WTC11 (cell line): Measurements from ENCODE around the gene CRKL. TPM values are rescaled to one million over a fixed set of nuclear protein-coding genes. Genes with fewer than 3 reads are reported as not detected.

Experiments
- ATAC-seq: fragments of 200-7000 bp; cut with Tn5 transposase; 2 replicates; pipeline ENCODE4 v1.10.0; 2021; ENCODE audit warnings: mild to moderate bottlenecking, moderate library complexity
- CTCF ChIA-PET: fragments of 300-600 bp; sonication (Branson Sonifier 250); formaldehyde crosslinking; loops from one replicate; lab custom pipeline; 2021; ENCODE audit warnings: antibody characterized with exemption; lab: Charles Lee
- POLR2A ChIA-PET: fragments of 350-600 bp; sonication (Branson Sonifier 250); formaldehyde crosslinking; loops from one replicate; lab custom pipeline; 2021; ENCODE audit warnings: antibody characterized with exemption; lab: Charles Lee
- DNase-seq: peaks from one replicate; pipeline ENCODE4 v3.0.0; 2021; ENCODE audit warnings: low spot score
- H3K27ac Mint-ChIP-seq: 2 replicates; pipeline ENCODE4 v1.8.0; 2021; ENCODE audit warnings: mixed read lengths
- H3K27me3 Mint-ChIP-seq: 2 replicates; pipeline ENCODE4 v1.8.0; 2021; ENCODE audit warnings: low read depth, mild to moderate bottlenecking, moderate library complexity, mixed read lengths
- H3K36me3 Mint-ChIP-seq: 2 replicates; pipeline ENCODE4 v1.8.0; 2021; ENCODE audit warnings: mixed read lengths
- H3K4me1 Mint-ChIP-seq: 2 replicates; pipeline ENCODE4 v1.8.0; 2022; ENCODE audit warnings: mixed read lengths
- H3K4me3 Mint-ChIP-seq: 2 replicates; pipeline ENCODE4 v1.8.0; 2021; ENCODE audit warnings: mild to moderate bottlenecking, moderate library complexity, mixed read lengths
- H3K9me3 Mint-ChIP-seq: 2 replicates; pipeline ENCODE4 v1.8.0; 2021; ENCODE audit warnings: mixed read lengths
- CREM ChIP-seq: sonication (generic); formaldehyde crosslinking; IDR thresholded peaks from 2 replicates; pipeline ENCODE4 v1.8.1; 2022; ENCODE audit warnings: mild to moderate bottlenecking, missing genetic modification reagents, moderate library complexity
- ELF4 ChIP-seq: sonication (generic); formaldehyde crosslinking; IDR thresholded peaks from 2 replicates; pipeline ENCODE4 v1.8.1; 2022; ENCODE audit warnings: low read depth, mild to moderate bottlenecking, moderate library complexity, missing genetic modification reagents
- FOXK1 ChIP-seq: sonication (generic); formaldehyde crosslinking; IDR thresholded peaks from 2 replicates; pipeline ENCODE4 v1.8.0; 2022; ENCODE audit warnings: mild to moderate bottlenecking, moderate library complexity, missing genetic modification reagents
- HMGA2 ChIP-seq: fragments of 250-450 bp; sonication (Bioruptor Pico); IDR thresholded peaks from 2 replicates; pipeline ENCODE4 v1.4.0; 2021; ENCODE audit warnings: mild to moderate bottlenecking, moderate library complexity
- JUN ChIP-seq: sonication (generic); formaldehyde crosslinking; IDR thresholded peaks from 2 replicates; pipeline ENCODE4 v1.8.0; 2023; ENCODE audit warnings: mild to moderate bottlenecking, missing genetic modification reagents
- KAT7 ChIP-seq: sonication (generic); formaldehyde crosslinking; IDR thresholded peaks from 2 replicates; pipeline ENCODE4 v1.8.1; 2023; ENCODE audit warnings: missing genetic modification reagents, mild to moderate bottlenecking, borderline replicate concordance
- NR2C2 ChIP-seq: sonication (generic); formaldehyde crosslinking; IDR thresholded peaks from 2 replicates; pipeline ENCODE4 v1.8.0; 2022; ENCODE audit warnings: mild to moderate bottlenecking, missing genetic modification reagents
- TEAD4 ChIP-seq: sonication (generic); formaldehyde crosslinking; IDR thresholded peaks from 2 replicates; pipeline ENCODE4 v1.8.0; 2022; ENCODE audit warnings: mild to moderate bottlenecking, missing genetic modification reagents
- ZNF138 ChIP-seq: sonication (generic); formaldehyde crosslinking; conservative IDR thresholded peaks from 2 replicates; pipeline ENCODE4 v1.8.1; 2022; ENCODE audit warnings: mild to moderate bottlenecking, moderate library complexity, missing genetic modification reagents
- ZNF396 ChIP-seq: fragments of 250-450 bp; sonication (Bioruptor Pico); IDR thresholded peaks from 2 replicates; pipeline ENCODE4 v1.8.0; 2021; ENCODE audit warnings: mild to moderate bottlenecking, moderate library complexity, borderline replicate concordance
- ZNF416 ChIP-seq: fragments of 250-450 bp; sonication (Bioruptor Pico); IDR thresholded peaks from 2 replicates; pipeline ENCODE4 v1.9.0; 2021; ENCODE audit warnings: mild to moderate bottlenecking, inconsistent platforms
- ZNF423 ChIP-seq: fragments of 250-450 bp; sonication (Bioruptor Pico); IDR thresholded peaks from 2 replicates; pipeline ENCODE4 v2.1.2; 2022; ENCODE audit warnings: mild to moderate bottlenecking, moderate library complexity
- ZNF671 ChIP-seq: fragments of 250-450 bp; sonication (Bioruptor Pico); IDR thresholded peaks from 2 replicates; pipeline ENCODE4 v1.8.0; 2021; ENCODE audit warnings: mild to moderate bottlenecking
- total RNA-seq: library from RNA; stranded (reverse); gene quantifications from 3 replicates; pipeline ENCODE4 v1.2.3, GENCODE V29; 2021
- TF ChIP-seq, protein P1 (sequence below): fragments of 250-450 bp; sonication (Bioruptor Pico); IDR thresholded peaks from 2 replicates; pipeline ENCODE4 v1.9.0; 2021; ENCODE audit warnings: mild to moderate bottlenecking, borderline replicate concordance
- TF ChIP-seq, protein P2 (sequence below): fragments of 250-450 bp; sonication (Bioruptor Pico); IDR thresholded peaks from 2 replicates; pipeline ENCODE4 v1.8.0; 2021; ENCODE audit warnings: mild to moderate bottlenecking
- TF ChIP-seq, protein P3 (sequence below): fragments of 250-450 bp; sonication (Bioruptor Pico); IDR thresholded peaks from 2 replicates; pipeline ENCODE4 v1.9.0; 2021; ENCODE audit warnings: mild to moderate bottlenecking
- TF ChIP-seq, protein P4 (sequence below): fragments of 250-450 bp; sonication (Bioruptor Pico); IDR thresholded peaks from 2 replicates; pipeline ENCODE4 v1.9.0; 2021; ENCODE audit warnings: moderate library complexity, mild to moderate bottlenecking, inconsistent platforms, borderline replicate concordance
- TF ChIP-seq, protein P5 (sequence below): sonication (generic); formaldehyde crosslinking; IDR thresholded peaks from 2 replicates; pipeline ENCODE4 v1.8.1; 2022; ENCODE audit warnings: low read depth, missing genetic modification reagents, borderline replicate concordance

CRKL gene
- total RNA-seq, 1 experiment from 2014 or later = 114 TPM

DNA sequence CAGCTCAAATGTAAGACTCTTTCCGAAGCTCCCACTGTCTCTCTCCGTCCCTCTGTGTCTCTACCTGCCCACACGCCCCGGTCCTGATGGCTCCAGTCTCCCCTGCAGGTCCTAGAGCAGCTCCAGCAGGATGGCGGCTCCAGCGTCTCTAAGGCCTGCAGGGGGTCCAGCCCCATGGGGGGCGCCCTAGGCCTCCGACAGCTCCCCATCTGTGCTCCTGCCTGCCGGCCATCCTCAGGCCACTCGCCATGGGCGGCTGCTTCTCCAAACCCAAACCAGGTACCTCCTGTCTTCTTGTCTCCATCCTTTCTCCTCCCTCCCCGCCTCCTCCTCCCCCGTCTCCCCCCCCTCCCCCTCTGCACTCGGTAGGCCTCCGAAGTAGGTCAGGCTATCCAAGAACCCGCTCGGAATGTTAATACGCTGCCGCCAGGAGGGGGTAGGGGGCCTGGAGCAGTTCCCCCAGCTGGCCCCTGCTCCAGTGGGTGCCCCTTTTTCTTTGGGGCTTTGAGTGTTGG lies 50.5 kb downstream of the CRKL start:
- peak; percentile 53 for ATAC-seq
- H3K4me3 Mint-ChIP-seq = no peak overlapping the region
- H3K27me3 Mint-ChIP-seq = peaks cover 72% of the 10 kb centered on the region
- no peak overlapping the region for H3K27ac Mint-ChIP-seq
- ChIA-PET POLR2A (interaction anchor here (0.6 to 1.5 kb wide), 2 partner anchors 12 to 14 kb away, joined by 3 to 4 read pairs; partner anchors contain the start of gene LZTR1), CTCF (interaction anchor here (0.8 to 3.1 kb wide), 10 partner anchors 11 to 183 kb away, joined by 3 to 25 read pairs (median 4); partner anchors contain the start of gene LZTR1)
- no peaks in the 10 kb centered on the region for H3K36me3 Mint-ChIP-seq
- TF ChIP-seq, protein P1, sequence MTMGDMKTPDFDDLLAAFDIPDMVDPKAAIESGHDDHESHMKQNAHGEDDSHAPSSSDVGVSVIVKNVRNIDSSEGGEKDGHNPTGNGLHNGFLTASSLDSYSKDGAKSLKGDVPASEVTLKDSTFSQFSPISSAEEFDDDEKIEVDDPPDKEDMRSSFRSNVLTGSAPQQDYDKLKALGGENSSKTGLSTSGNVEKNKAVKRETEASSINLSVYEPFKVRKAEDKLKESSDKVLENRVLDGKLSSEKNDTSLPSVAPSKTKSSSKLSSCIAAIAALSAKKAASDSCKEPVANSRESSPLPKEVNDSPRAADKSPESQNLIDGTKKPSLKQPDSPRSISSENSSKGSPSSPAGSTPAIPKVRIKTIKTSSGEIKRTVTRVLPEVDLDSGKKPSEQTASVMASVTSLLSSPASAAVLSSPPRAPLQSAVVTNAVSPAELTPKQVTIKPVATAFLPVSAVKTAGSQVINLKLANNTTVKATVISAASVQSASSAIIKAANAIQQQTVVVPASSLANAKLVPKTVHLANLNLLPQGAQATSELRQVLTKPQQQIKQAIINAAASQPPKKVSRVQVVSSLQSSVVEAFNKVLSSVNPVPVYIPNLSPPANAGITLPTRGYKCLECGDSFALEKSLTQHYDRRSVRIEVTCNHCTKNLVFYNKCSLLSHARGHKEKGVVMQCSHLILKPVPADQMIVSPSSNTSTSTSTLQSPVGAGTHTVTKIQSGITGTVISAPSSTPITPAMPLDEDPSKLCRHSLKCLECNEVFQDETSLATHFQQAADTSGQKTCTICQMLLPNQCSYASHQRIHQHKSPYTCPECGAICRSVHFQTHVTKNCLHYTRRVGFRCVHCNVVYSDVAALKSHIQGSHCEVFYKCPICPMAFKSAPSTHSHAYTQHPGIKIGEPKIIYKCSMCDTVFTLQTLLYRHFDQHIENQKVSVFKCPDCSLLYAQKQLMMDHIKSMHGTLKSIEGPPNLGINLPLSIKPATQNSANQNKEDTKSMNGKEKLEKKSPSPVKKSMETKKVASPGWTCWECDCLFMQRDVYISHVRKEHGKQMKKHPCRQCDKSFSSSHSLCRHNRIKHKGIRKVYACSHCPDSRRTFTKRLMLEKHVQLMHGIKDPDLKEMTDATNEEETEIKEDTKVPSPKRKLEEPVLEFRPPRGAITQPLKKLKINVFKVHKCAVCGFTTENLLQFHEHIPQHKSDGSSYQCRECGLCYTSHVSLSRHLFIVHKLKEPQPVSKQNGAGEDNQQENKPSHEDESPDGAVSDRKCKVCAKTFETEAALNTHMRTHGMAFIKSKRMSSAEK (CRISPR knock-in tag) = no peak
- TF ChIP-seq ZNF416 (no peak), ZNF423 (CRISPR knock-in tag) (peak; percentile 61; the same call in 1 of the 2 replicates), ZNF671 (CRISPR knock-in tag) (no peak), ZNF396 (no peak)
- DNase-seq = peak; percentile 55
- H3K9me3 Mint-ChIP-seq = no peaks in the 10 kb centered on the region
- peaks cover 16% of the 10 kb centered on the region for H3K4me1 Mint-ChIP-seq

DNA sequence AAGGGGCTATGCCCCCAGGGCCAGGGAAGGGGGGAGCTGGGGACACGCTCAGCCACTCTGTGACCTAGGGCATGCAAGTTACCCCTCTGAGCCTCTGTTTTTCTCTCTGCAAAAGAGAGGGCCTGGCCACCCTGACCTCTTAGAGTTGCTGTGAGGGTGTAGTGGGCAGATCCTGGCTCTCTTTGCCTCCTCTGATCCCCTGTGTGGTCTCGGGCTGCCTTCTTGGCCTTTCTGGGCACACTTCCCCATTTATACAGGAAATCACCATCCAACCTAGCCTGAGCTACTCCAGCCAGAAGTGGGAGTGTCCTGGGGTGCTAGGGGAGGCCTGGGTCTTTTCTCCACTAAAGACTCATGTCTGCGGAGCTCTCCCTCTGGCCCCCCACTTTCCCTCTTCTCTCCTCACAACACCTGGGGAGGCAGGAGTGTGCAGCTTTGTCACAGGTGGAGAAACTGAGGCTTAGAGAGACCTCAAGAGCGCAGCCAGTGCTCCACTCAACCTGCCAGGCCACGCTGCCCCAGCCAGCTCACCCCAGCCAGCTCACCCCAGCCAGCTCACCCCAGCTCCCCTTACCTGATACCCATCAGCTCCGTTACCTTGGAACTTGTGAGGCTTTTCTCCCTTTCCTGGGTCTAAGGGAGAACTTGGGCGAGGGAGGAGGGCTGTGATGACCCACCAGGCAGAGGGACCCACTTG lies 51.2 kb downstream of the CRKL start:
- H3K36me3 Mint-ChIP-seq = no peaks in the 10 kb centered on the region
- no peaks in the 10 kb centered on the region for H3K9me3 Mint-ChIP-seq
- ATAC-seq (peak; percentile 7; the same call in 1 of the 2 replicates), DNase-seq (no peak)
- H3K27ac Mint-ChIP-seq = no peak overlapping the region
- CTCF ChIA-PET = interaction anchor here (0.8 to 3.1 kb wide), 9 partner anchors 11 to 184 kb away, joined by 3 to 25 read pairs (median 4); partner anchors contain the start of gene LZTR1
- no peak overlapping the region for H3K4me3 Mint-ChIP-seq
- H3K4me1 Mint-ChIP-seq = peaks cover 16% of the 10 kb centered on the region
- POLR2A ChIA-PET = interaction anchor here (0.6 to 1.5 kb wide), 3 partner anchors 10 to 14 kb away, joined by 3 to 4 read pairs (median 3); partner anchors contain the start of gene LZTR1
- H3K27me3 Mint-ChIP-seq = peaks cover 65% of the 10 kb centered on the region
- TF ChIP-seq FOXK1 (CRISPR knock-in tag) (no peak), HMGA2 (no peak), NR2C2 (CRISPR knock-in tag) (no peak), KAT7 (CRISPR knock-in tag) (no peak), TEAD4 (CRISPR knock-in tag) (no peak), ELF4 (CRISPR knock-in tag) (no peak), CREM (CRISPR knock-in tag) (no peak), ZNF138 (CRISPR knock-in tag) (no peak), JUN (no peak)
- TF ChIP-seq, protein P2, sequence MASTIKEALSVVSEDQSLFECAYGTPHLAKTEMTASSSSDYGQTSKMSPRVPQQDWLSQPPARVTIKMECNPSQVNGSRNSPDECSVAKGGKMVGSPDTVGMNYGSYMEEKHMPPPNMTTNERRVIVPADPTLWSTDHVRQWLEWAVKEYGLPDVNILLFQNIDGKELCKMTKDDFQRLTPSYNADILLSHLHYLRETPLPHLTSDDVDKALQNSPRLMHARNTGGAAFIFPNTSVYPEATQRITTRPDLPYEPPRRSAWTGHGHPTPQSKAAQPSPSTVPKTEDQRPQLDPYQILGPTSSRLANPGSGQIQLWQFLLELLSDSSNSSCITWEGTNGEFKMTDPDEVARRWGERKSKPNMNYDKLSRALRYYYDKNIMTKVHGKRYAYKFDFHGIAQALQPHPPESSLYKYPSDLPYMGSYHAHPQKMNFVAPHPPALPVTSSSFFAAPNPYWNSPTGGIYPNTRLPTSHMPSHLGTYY (CRISPR knock-in tag) = no peak
- TF ChIP-seq, protein P3, sequence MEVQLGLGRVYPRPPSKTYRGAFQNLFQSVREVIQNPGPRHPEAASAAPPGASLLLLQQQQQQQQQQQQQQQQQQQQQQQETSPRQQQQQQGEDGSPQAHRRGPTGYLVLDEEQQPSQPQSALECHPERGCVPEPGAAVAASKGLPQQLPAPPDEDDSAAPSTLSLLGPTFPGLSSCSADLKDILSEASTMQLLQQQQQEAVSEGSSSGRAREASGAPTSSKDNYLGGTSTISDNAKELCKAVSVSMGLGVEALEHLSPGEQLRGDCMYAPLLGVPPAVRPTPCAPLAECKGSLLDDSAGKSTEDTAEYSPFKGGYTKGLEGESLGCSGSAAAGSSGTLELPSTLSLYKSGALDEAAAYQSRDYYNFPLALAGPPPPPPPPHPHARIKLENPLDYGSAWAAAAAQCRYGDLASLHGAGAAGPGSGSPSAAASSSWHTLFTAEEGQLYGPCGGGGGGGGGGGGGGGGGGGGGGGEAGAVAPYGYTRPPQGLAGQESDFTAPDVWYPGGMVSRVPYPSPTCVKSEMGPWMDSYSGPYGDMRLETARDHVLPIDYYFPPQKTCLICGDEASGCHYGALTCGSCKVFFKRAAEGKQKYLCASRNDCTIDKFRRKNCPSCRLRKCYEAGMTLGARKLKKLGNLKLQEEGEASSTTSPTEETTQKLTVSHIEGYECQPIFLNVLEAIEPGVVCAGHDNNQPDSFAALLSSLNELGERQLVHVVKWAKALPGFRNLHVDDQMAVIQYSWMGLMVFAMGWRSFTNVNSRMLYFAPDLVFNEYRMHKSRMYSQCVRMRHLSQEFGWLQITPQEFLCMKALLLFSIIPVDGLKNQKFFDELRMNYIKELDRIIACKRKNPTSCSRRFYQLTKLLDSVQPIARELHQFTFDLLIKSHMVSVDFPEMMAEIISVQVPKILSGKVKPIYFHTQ = no peak
- TF ChIP-seq, protein P4, sequence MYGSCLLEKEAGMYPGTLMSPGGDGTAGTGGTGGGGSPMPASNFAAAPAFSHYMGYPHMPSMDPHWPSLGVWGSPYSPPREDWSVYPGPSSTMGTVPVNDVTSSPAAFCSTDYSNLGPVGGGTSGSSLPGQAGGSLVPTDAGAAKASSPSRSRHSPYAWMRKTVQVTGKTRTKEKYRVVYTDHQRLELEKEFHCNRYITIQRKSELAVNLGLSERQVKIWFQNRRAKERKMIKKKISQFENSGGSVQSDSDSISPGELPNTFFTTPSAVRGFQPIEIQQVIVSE (CRISPR knock-in tag) = no peak
- TF ChIP-seq, protein P5, sequence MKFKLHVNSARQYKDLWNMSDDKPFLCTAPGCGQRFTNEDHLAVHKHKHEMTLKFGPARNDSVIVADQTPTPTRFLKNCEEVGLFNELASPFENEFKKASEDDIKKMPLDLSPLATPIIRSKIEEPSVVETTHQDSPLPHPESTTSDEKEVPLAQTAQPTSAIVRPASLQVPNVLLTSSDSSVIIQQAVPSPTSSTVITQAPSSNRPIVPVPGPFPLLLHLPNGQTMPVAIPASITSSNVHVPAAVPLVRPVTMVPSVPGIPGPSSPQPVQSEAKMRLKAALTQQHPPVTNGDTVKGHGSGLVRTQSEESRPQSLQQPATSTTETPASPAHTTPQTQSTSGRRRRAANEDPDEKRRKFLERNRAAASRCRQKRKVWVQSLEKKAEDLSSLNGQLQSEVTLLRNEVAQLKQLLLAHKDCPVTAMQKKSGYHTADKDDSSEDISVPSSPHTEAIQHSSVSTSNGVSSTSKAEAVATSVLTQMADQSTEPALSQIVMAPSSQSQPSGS (CRISPR knock-in tag) = no peak
